GM12878 (cell line): ENCODE data around the gene BTBD19. TPM values are rescaled to one million over a fixed set of nuclear protein-coding genes. Genes with fewer than 3 reads are reported as not detected.

Source experiments
- ATAC-seq: fragments of 200-7000 bp; cut with Tn5 transposase; 3 replicates; pipeline ENCODE4 v1.9.1; 2020; ENCODE audit warnings: mild to moderate bottlenecking, moderate library complexity
- BruUV-seq: library from RNA; stranded (reverse); fragments of 400-500 nt; replicated peaks from 2 replicates; lab custom pipeline; 2021; lab: Mats Ljungman, UMichigan
- CTCF ChIA-PET: fragments of 300-600 bp; sonication (Branson Sonifier 250); formaldehyde crosslinking; extraction: SDS; loops from one replicate; lab custom pipeline; 2021; ENCODE audit warnings: inconsistent platforms; lab: Yijun Ruan, JAX
- POLR2A ChIA-PET: fragments of 350-600 bp; formaldehyde crosslinking; extraction: SDS; loops from one replicate; lab custom pipeline; 2021; ENCODE audit warnings: inconsistent platforms; lab: Charles Lee
- RAD21 ChIA-PET: fragments of 300-600 bp; sonication (Branson Sonifier 250); formaldehyde crosslinking; loops from one replicate; lab custom pipeline; 2023; ENCODE audit warnings: antibody characterized with exemption; ENCODE audit not compliant: unreplicated experiment; lab: Charles Lee
- SMC1A ChIA-PET: fragments of 300-600 bp; sonication (Branson Sonifier 250); formaldehyde crosslinking; loops from one replicate; lab custom pipeline; 2023; ENCODE audit not compliant: unreplicated experiment, uncharacterized antibody; lab: Charles Lee
- DNase-seq: peaks from one replicate; pipeline ENCODE4 v3.0.0-alpha.2; 2011; ENCODE audit warnings: low read depth, low spot score
- FAIRE-seq: peaks from 3 replicates; lab custom pipeline; 2011; peaks lifted over from hg19 to GRCh38; lab: Jason Lieb, UNC
- H2AFZ ChIP-seq: 2 replicates; pipeline ENCODE4 v1.6.0; 2011; ENCODE audit warnings: low read depth, low read length, control low read depth; ENCODE audit not compliant: control insufficient read depth
- H3K27ac ChIP-seq: 2 replicates; pipeline ENCODE4 v1.5.1; 2011; ENCODE audit warnings: control low read depth; ENCODE audit not compliant: control insufficient read depth, insufficient read depth
- H3K27me3 ChIP-seq, 2 experiments: replicated peaks in 1 of 2; 2 replicates each; pipeline versions ENCODE4 v1.6.0 to v1.6.1; 2011; ENCODE audit warnings: low read length in 1 of 2; ENCODE audit not compliant: control insufficient read depth in 2 of 2, insufficient read depth in 2 of 2
- H3K36me3 ChIP-seq, 2 experiments: 2 replicates each; pipeline ENCODE4 v1.5.1; 2011; ENCODE audit warnings: low read length in 1 of 2; ENCODE audit not compliant: control insufficient read depth in 2 of 2, insufficient read depth in 2 of 2
- H3K4me1 ChIP-seq: 2 replicates; pipeline ENCODE4 v1.6.1; 2011; ENCODE audit warnings: mild to moderate bottlenecking, low read length, moderate library complexity, mixed read lengths; ENCODE audit not compliant: control insufficient read depth, insufficient read depth
- H3K4me2 ChIP-seq: 2 replicates; pipeline ENCODE4 v1.6.0; 2011; ENCODE audit warnings: control low read depth; ENCODE audit not compliant: control insufficient read depth, insufficient read depth
- H3K4me3 ChIP-seq: fragments of 200-600 bp; sonication (generic); 2 replicates; pipeline ENCODE4 v1.5.1; 2016
- H3K79me2 ChIP-seq: 2 replicates; pipeline ENCODE4 v1.6.0; 2011; ENCODE audit warnings: low read length; ENCODE audit not compliant: control insufficient read depth, insufficient read depth
- H3K9ac ChIP-seq: 2 replicates; pipeline ENCODE4 v1.8.0; 2011; ENCODE audit warnings: low read length, control low read depth, mixed read lengths; ENCODE audit not compliant: control insufficient read depth, insufficient read depth
- H3K9me3 ChIP-seq: replicated peaks from 3 replicates; pipeline ENCODE4 v1.5.1; 2011; ENCODE audit warnings: mild to moderate bottlenecking, low read length; ENCODE audit not compliant: control insufficient read depth, insufficient read depth
- H4K20me1 ChIP-seq: 2 replicates; pipeline ENCODE4 v1.6.0; 2011; ENCODE audit not compliant: control insufficient read depth, insufficient read depth
- BHLHE40 ChIP-seq, 2 experiments: fragments of 450-650 bp in 1 of 2; IDR thresholded peaks; 2 replicates each; pipeline ENCODE4 v1.6.1; 2011 to 2017; ENCODE audit warnings: low read depth in 2 of 2, borderline replicate concordance in 1 of 2, improper control_type of control experiment in 1 of 2, low read length in 1 of 2, mild to moderate bottlenecking in 1 of 2
- BMI1 ChIP-seq: fragments of 450-650 bp; IDR thresholded peaks from 2 replicates; pipeline ENCODE4 v1.6.1; 2016; ENCODE audit warnings: mild to moderate bottlenecking, moderate library complexity, borderline replicate concordance
- CREM ChIP-seq: IDR thresholded peaks from 2 replicates; pipeline ENCODE4 v1.6.1; 2014; ENCODE audit warnings: antibody characterized with exemption, low read depth
- DPF2 ChIP-seq: fragments of 450-650 bp; IDR thresholded peaks from 2 replicates; pipeline ENCODE4 v1.6.1; 2017; ENCODE audit warnings: mild to moderate bottlenecking
- ELK1 ChIP-seq: IDR thresholded peaks from 2 replicates; pipeline ENCODE4 v1.6.1; 2012; ENCODE audit warnings: low read depth, low read length, improper control_type of control experiment
- JUND ChIP-seq: IDR thresholded peaks from 2 replicates; pipeline ENCODE4 v1.6.1; 2012; ENCODE audit warnings: low read depth, mild to moderate bottlenecking, low read length, improper control_type of control experiment, moderate library complexity
- PKNOX1 ChIP-seq: fragments of 450-650 bp; IDR thresholded peaks from 2 replicates; pipeline ENCODE4 v1.6.1; 2016; ENCODE audit warnings: mild to moderate bottlenecking
- POLR2AphosphoS5 ChIP-seq: IDR thresholded peaks from 2 replicates; pipeline ENCODE4 v1.6.1; 2011; ENCODE audit warnings: mild to moderate bottlenecking, low read length, inconsistent platforms
- ZBTB4 ChIP-seq: fragments of 450-650 bp; formaldehyde crosslinking; IDR thresholded peaks from 2 replicates; pipeline ENCODE4 v1.4.0; 2022; ENCODE audit warnings: mild to moderate bottlenecking, moderate library complexity
- ZNF384 ChIP-seq: IDR thresholded peaks from 2 replicates; pipeline ENCODE4 v1.6.1; 2012; ENCODE audit warnings: low read depth, mild to moderate bottlenecking, low read length, improper control_type of control experiment, borderline replicate concordance
- ZNF592 ChIP-seq: fragments of 450-650 bp; IDR thresholded peaks from 2 replicates; pipeline ENCODE4 v1.6.1; 2017; ENCODE audit warnings: mild to moderate bottlenecking, moderate library complexity
- WGBS: methylation state at CpG from one replicate; pipeline ENCODE4 v1.1.6; 2016; ENCODE audit warnings: low lambda C conversion rate; ENCODE audit not compliant: insufficient replicate concordance, insufficient coverage; ENCODE audit errors: missing lambda C conversion rate; 5-methylcytosine and 5-hydroxymethylcytosine counted together
- in situ Hi-C: fragments of 300-500 bp; cut with MboI; formaldehyde crosslinking; loops from 9 replicates; pipeline ENCODE4 v1.14.3; 2018; ENCODE audit warnings: mixed read lengths
- intact Hi-C: fragments of 100-400 bp; cut with micrococcal nuclease; formaldehyde crosslinking; loops from one replicate; pipeline ENCODE4 v1.14.2; 2022; ENCODE audit not compliant: unreplicated experiment
- polyA plus RNA-seq, 11 experiments: library from polyadenylated mRNA; depleted of rRNA in 4 of 11; unstranded in 6 of 11; stranded (reverse) in 5 of 11; fragments of >200 nt; fragmentation: Nextera tagmentation in 4 of 11; fragmentation: Illumina TruSeq in 1 of 11; extraction: Ambion mirVana in 4 of 11; extraction: Trizol in 1 of 11; gene quantifications; 1 replicate in 1 of 11; 2 replicates in 10 of 11; pipeline versions ENCODE4 v1.2.1 to v1.2.3, GENCODE V29; 2011 to 2016; ENCODE audit warnings: inconsistent platforms in 2 of 11, missing spikeins in 2 of 11, low read depth in 1 of 11
- total RNA-seq, 4 experiments: library from RNA; depleted of rRNA in 3 of 4; stranded (reverse); fragments of >200 nt in 3 of 4; fragmentation: Illumina TruSeq in 1 of 4; extraction: Trizol in 1 of 4; gene quantifications; 2 replicates each; pipeline versions ENCODE4 v1.2.1 to v1.2.3, GENCODE V29; 2013 to 2021

BTBD19 gene
- total and polyA plus RNA-seq, 10 of the 15 experiments (the other 5 are each of a cell fraction or from before 2014, with no cell fraction given) = 0.13 to 2.7 (median 0.42) TPM

- H3K9ac ChIP-seq = no peak overlapping the region
- TF ChIP-seq ZNF384 (no peak), ZNF592 (no peak), POLR2AphosphoS5 (no peak), PKNOX1 (no peak), DPF2 (no peak), JUND (no peak), BMI1 (no peak), ELK1 (no peak), BHLHE40 (IDR thresholded peaks at IDR 0.05; ENCODE audit: borderline replicate concordance in 1 of 2, low read depth in 2 of 2, low read length in 1 of 2) (no peak), ZBTB4 (no peak), CREM (no peak)
- TF ChIP-seq, all 136 proteins: peak for 0
- in situ Hi-C loops = no loop called here
- ChIA-PET POLR2A (interaction anchor here (0.6 to 1.7 kb wide), 6 partner anchors 28 to 221 kb away, joined by 3 to 5 read pairs (median 3); partner anchors contain the start of genes EIF2B3, HECTD3 and UROD), RAD21 (interaction anchor here (0.9 to 1.1 kb wide), 4 partner anchors 9 to 220 kb away, joined by 3 to 5 read pairs (median 3); partner anchors contain the start of genes HECTD3 and PLK3), CTCF (interaction anchor here (1.1 to 3.0 kb wide), 11 partner anchors 9 to 512 kb away, joined by 3 to 19 read pairs (median 5); partner anchors contain the start of genes HECTD3, PLK3, RNU5D-1 and UROD), SMC1A (interaction anchor here (0.7 to 1.9 kb wide), 6 partner anchors 9 to 220 kb away, joined by 3 to 10 read pairs (median 6); partner anchors contain the start of genes BTBD19, HECTD3, PLK3 and UROD)
- no peak overlapping the region for H3K4me3 ChIP-seq
- BruUV-seq = no TSS peak
- H3K79me2 ChIP-seq = no peaks in the 10 kb centered on the region
- H3K9me3 ChIP-seq = no peaks in the 10 kb centered on the region
- ATAC-seq (no peak), DNase-seq (no peak), FAIRE-seq (no peak)
- intact Hi-C loops = loop anchor here (5.0 kb wide), 1 partner anchor 511 kb away; no protein-coding TSS in a partner anchor
- no peak overlapping the region for H2AFZ ChIP-seq
- H3K4me1 ChIP-seq = peaks cover 6% of the 10 kb centered on the region
- no peaks in the 10 kb centered on the region for H3K27me3 ChIP-seq
- no peaks in the 10 kb centered on the region for H3K36me3 ChIP-seq
- H4K20me1 ChIP-seq = no peaks in the 10 kb centered on the region
- no peak overlapping the region for H3K27ac ChIP-seq
- WGBS = 38% methylated on average over 7 of the region's 7 CpGs
- no peak overlapping the region for H3K4me2 ChIP-seq
Observed at GRCh38 chr1:44790968-44791801, 17.1 kb upstream of the BTBD19 start.
